ENCODE measurements around the gene MMP21.

MMP21 gene

GRCh38 chr10:125762692-125763648 is 12.7 kb downstream of the MMP21 start:
- no peak for DNase-seq

GRCh38 chr10:125761961-125762360 is 13.7 kb downstream of the MMP21 start:
- no peak for DNase-seq

- DNase-seq: no peak
These were observed 17.9 kb downstream of the MMP21 start for GRCh38 chr10:125757742-125758141.

DNA sequence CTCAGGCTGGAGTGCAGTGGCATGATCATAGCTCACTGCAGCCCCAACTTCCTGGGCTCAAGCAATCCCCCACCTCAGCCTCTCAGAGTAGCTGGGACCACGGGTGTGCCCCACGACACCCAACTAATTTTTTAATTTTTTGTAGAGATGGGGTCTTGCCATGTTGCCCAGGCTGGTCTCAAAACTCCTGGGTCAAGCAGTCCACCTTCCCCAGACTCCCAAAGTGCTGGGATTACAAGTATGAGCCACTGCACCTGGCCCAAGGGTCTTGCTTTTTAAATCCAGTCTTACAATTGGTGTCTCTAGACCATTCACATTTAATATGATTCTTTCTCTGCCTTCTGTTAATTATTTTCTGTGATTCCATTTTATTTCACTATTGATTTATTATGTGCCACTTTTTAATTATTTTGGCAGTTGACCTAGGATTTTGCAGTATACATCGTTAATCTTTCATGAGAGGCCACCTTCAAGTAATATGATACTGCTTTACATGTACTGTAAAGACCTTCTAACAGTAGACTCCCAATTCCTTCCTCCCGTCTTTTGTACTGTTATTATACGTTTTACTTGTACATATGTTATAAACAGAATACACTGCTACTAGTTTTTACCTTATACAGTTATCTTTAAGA is 18.7 kb downstream of the MMP21 start:
- no peak for DNase-seq

- no peak for DNase-seq
These were observed 19.4 kb downstream of the MMP21 start for GRCh38 chr10:125756196-125756595.

- no peak for DNase-seq
These were observed 28.2 kb downstream of the MMP21 start for GRCh38 chr10:125747417-125747816.

GRCh38 chr10:125744909-125745308 is 30.7 kb downstream of the MMP21 start:
- no peak for DNase-seq

- DNase-seq: no peak
These were observed 33.2 kb downstream of the MMP21 start for GRCh38 chr10:125742465-125742864.

DNA sequence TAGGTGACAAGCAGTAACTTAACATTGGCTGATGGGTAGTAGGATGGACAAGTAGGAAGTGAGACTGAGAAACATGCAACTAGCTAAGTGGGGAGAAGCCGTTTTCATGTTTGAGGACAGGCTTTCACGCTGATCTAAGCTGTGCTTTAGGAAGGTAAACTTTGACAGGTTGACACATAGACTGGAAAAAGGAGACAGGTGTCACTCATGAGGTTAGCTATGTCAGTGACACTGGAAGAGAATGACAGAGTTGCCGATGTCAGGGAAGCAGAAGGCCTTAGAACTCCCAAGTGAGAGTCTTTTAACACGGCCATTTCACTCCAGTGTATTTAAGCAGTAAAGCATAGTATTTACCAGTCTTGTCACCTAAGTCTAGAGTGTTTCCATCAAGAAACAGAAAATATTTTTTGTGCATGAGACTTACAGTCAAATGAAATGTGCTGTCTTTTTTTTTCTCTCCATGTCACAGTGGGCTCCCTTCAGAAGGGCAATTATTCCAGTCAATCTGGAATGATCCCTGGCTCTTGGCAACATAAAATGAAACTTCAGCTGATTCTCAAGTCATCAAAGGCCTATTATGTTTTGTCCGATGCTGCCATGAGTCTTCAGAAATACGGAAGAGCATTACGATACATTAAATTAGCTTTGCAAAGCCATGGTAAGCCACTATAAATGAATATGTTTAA is 35.5 kb downstream of the MMP21 start:
- DNase-seq: no peak

GRCh38 chr10:125738206-125738605 is 37.4 kb downstream of the MMP21 start:
- DNase-seq: no peak

- DNase-seq: no peak
These were observed 40.8 kb downstream of the MMP21 start for GRCh38 chr10:125734823-125735222.

GRCh38 chr10:125734148-125734547 is 41.5 kb downstream of the MMP21 start:
- DNase-seq: no peak

DNA sequence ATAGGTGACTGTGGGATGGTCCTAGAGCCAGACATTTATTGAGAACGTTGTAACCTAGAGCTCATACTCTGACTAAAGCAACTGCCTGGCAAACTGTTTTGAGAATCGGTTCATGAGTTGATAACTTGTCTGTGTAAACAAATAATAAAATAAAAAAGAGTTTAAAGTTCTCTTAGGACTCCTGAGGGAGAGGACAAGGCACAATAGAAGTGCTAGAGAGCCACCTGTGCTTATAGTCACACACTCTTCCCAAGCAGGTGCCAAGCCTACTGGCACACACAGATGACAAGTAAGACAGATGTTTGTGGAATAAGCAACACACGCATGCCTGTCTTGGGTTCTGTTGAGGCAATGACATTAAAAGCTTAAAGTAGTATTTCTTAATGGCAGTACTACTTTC is 48.2 kb downstream of the MMP21 start:
- DNase-seq: no peak

- no peak for DNase-seq
These were observed 48.7 kb downstream of the MMP21 start for GRCh38 chr10:125726914-125727313.

- DNase-seq: no peak
These were observed 52.8 kb downstream of the MMP21 start for GRCh38 chr10:125722811-125723210.

DNA sequence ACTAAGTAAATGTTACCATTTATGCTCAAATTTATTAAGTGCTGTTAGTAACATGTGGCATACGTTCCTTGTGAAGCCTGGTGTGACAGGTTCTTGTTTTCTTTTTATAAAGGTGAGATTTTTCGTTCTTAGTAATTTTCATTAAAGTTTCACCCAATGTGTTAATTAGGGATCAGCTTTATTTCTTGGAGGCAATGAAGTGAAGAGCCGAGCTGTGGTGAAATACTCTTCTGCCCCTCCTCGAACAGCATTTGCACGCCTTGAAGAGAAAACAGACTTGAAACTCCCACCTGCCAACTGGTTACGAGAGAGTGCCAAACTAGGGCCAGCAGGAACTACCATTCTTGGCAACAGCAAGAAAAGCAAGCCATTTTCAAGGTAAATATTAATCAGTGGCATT is 54.6 kb downstream of the MMP21 start:
- no peak for DNase-seq

DNA sequence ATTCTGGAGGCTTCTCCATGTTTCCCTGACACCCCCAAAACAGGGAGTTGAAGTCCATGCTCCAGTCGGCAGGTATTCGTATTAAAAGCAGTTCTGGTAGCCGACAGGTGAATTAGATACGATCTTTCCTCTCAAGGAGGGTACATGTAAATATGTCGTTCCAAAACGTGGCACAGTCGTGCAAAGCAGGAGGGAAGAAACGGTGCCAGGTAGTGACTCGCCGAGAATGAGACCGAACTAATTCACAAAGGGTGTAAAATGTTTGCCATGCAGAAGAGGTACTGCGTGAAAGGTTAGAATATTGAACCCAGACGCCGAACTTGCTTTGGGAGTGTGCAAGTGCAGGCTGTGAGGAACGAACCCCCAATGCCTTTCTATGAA is 55.6 kb downstream of the MMP21 start:
- no peak for DNase-seq

DNA sequence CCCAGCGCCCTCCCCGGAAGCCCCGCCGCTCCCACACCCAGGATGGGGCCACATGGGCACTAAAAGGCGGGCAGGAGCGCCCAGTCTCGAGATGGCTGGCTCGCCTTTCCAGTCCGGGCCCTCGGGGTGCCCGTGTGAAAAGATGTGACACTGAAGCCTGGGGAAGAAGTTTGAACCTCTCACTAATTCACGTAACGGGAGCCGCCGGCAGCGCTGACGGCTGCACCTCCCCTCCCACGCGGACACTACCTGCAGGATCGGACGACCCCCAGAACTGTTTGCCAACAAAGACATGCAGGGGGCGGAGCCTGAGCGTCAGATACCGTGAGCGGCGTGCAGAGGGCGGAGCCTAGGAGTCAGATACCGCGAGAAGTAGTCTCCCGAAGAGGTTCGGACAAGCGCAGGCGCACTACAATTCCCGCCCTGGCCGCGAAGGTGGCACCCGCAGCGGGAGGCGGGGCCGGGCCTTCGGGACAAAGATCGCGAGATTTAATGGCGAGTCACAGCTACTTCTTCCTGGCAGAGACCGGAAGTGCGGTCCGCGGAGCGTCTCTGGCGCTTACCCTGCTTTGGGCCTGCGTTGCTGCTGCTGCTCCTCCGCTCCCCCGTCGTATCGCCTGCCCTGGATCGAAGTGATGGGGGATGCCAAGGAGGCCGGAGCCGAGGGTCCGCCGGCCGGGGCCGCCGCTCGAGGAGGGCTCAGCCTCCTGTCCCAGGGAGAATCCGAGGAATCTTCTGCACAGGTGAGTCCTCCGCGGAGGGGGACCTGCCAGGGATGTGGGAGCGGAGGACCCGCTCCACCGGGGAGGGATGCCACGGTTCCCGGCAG is 56.2 kb downstream of the MMP21 start, which contains the start of gene EDRF1:
TSS of gene EDRF1 (plus strand) at position 537 of the 829 bp plus-strand sequence. CDS start at position 636, 99 bp downstream.
- peak; percentile 98 for DNase-seq

Measured in stimulated activated CD4-positive, alpha-beta T cell treated with anti-CD3 and anti-CD28 coated beads, Interleukin-12 subunit alpha, Interleukin-12 subunit beta, amount 100 ng/mL, for 4 hours (primary cell).